CD4-positive, alpha-beta memory T cell (primary cell): ENCODE data around the gene TMPRSS4. TPM values are rescaled to one million over a fixed set of nuclear protein-coding genes. Genes with fewer than 3 reads are reported as not detected.

Experiments used
- CTCF ChIA-PET: fragments of 350-600 bp; sonication (Branson Sonifier 250); formaldehyde crosslinking; loops from one replicate; lab custom pipeline; 2021; ENCODE audit warnings: inconsistent platforms; ENCODE audit not compliant: partially characterized antibody; lab: Charles Lee
- POLR2A ChIA-PET: fragments of 350-600 bp; sonication (Branson Sonifier 250); formaldehyde crosslinking; loops from one replicate; lab custom pipeline; 2021; ENCODE audit not compliant: partially characterized antibody; lab: Charles Lee
- DNase-seq, 5 donors: peaks; one replicate each; pipeline versions ENCODE4 v3.0.0 to v3.0.0-alpha.2; 2020 to 2022; ENCODE audit warnings: mixed read lengths in 1 of 5
- H3K27ac ChIP-seq: one replicate; pipeline ENCODE4 v1.7.0; 2013; ENCODE audit warnings: low read depth, low read length
- H3K27me3 ChIP-seq: 2 replicates; pipeline ENCODE4 v1.7.0; 2013; ENCODE audit warnings: mild to moderate bottlenecking, low read length, moderate library complexity; ENCODE audit not compliant: insufficient read depth
- H3K36me3 ChIP-seq: 2 replicates; pipeline ENCODE4 v1.7.0; 2013; ENCODE audit warnings: mild to moderate bottlenecking, low read length, moderate library complexity; ENCODE audit not compliant: insufficient read depth
- H3K4me1 ChIP-seq: 2 replicates; pipeline ENCODE4 v1.7.0; 2013; ENCODE audit warnings: mild to moderate bottlenecking, low read length, moderate library complexity; ENCODE audit not compliant: insufficient read depth
- H3K4me3 ChIP-seq, 2 donors: one replicate each; pipeline ENCODE4 v1.7.0; 2013; ENCODE audit warnings: low read length in 2 of 2, mild to moderate bottlenecking in 1 of 2
- H3K9me3 ChIP-seq, 2 donors: one replicate each; pipeline ENCODE4 v1.7.0; 2013; ENCODE audit warnings: low read length in 2 of 2, control low read depth in 1 of 2; ENCODE audit not compliant: control insufficient read depth in 1 of 2
- H3K27ac Mint-ChIP-seq, 7 donors: one replicate each; pipeline ENCODE4 v1.8.0; 2020 to 2021; ENCODE audit warnings: mixed read lengths in 7 of 7, mild to moderate bottlenecking in 6 of 7, inconsistent platforms in 3 of 7, moderate library complexity in 3 of 7
- H3K27me3 Mint-ChIP-seq, 2 donors: one replicate each; pipeline ENCODE4 v1.8.0; 2020 to 2021; ENCODE audit warnings: mixed read lengths in 2 of 2
- H3K36me3 Mint-ChIP-seq, 2 donors: one replicate each; pipeline ENCODE4 v1.8.0; 2020 to 2021; ENCODE audit warnings: mixed read lengths in 2 of 2, inconsistent platforms in 1 of 2, mild to moderate bottlenecking in 1 of 2
- H3K4me1 Mint-ChIP-seq, 4 donors: one replicate each; pipeline ENCODE4 v1.8.0; 2020 to 2021; ENCODE audit warnings: mixed read lengths in 4 of 4, mild to moderate bottlenecking in 1 of 4
- H3K4me3 Mint-ChIP-seq, 8 donors: one replicate each; pipeline ENCODE4 v1.8.0; 2020 to 2021; ENCODE audit warnings: mixed read lengths in 8 of 8, mild to moderate bottlenecking in 7 of 8, moderate library complexity in 6 of 8, inconsistent platforms in 3 of 8
- H3K9me3 Mint-ChIP-seq, 8 donors: one replicate each; pipeline ENCODE4 v1.8.0; 2020 to 2021; ENCODE audit warnings: mixed read lengths in 8 of 8, mild to moderate bottlenecking in 5 of 8, inconsistent platforms in 3 of 8, moderate library complexity in 1 of 8
- intact Hi-C: fragments of 100-400 bp; cut with micrococcal nuclease; formaldehyde crosslinking; loops from one replicate; pipeline ENCODE4 v1.15.1; 2023
- polyA plus RNA-seq, 2 donors: library from polyadenylated mRNA; unstranded; fragments of 300-500 nt; fragmentation: Illumina TruSeq; gene quantifications; one replicate each; pipeline ENCODE4 v1.2.3, GENCODE V29; 2021
- total RNA-seq, 2 experiments: library from RNA; stranded (reverse); gene quantifications; one replicate each; pipeline ENCODE4 v1.2.3, GENCODE V29; 2021

TMPRSS4 gene
- total and polyA plus RNA-seq, 4 experiments from 2014 or later, result 0.33 TPM; not detected in 3

GRCh38 chr11:118054712-118055640 lies 21.9 kb upstream of the TMPRSS4 start:
- peaks cover 2% of the 10 kb centered on the region in 2 donors for H3K27me3 Mint-ChIP-seq
- POLR2A ChIA-PET, result interaction anchor here (1.1 to 20.3 kb wide), 3 partner anchors 56 to 239 kb away, joined by 5 to 1775 read pairs (median 39); partner anchors contain the start of gene IL10RA
- peak overlapping the region in 3 of 7 donors; percentile 20 to 55 (median 23) for H3K27ac Mint-ChIP-seq
- peaks cover 37% of the 10 kb centered on the region for H3K4me1 ChIP-seq
- H3K4me1 Mint-ChIP-seq, result peaks cover 28 to 40% (median 34%) of the 10 kb centered on the region in 4 donors
- intact Hi-C loops, result no loop called here
- no peak overlapping the region for H3K4me3 ChIP-seq
- H3K36me3 ChIP-seq, result no peaks in the 10 kb centered on the region
- no peak overlapping the region for H3K27ac ChIP-seq
- H3K9me3 Mint-ChIP-seq, result no peaks in the 10 kb centered on the region
- H3K27me3 ChIP-seq, result no peaks in the 10 kb centered on the region
- no peak for DNase-seq
- no peaks in the 10 kb centered on the region for H3K36me3 Mint-ChIP-seq
- no peak overlapping the region for H3K4me3 Mint-ChIP-seq
- no peaks in the 10 kb centered on the region for H3K9me3 ChIP-seq
- CTCF ChIA-PET, result interaction anchor here (0.7 to 12.0 kb wide), 20 partner anchors 10 to 629 kb away, joined by 3 to 400 read pairs (median 16); partner anchors contain the start of genes IL10RA and TMPRSS13

DNA sequence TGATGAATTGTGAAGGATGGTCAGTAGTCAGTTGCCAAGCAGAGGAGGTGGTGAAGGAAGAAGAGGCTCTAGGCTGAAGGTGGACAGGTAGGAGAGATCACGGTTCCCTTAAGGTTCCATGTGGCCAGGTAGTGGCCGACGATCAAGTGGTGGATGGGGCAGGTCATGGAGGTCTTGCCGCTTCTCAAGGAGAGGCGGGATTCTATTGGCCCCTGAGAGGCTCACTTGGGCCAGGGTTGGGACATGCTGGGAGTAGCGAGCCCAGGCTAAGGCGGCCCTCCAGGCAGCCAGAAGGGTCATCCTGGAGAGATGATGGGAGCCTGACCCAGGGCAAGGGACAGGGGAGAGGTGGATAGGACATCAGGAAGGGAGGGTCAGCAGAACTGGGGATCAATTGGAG lies 20.9 kb upstream of the TMPRSS4 start:
- Histone ChIP-seq H3K9me3 (no peaks in the 10 kb centered on the region), H3K27me3 (no peaks in the 10 kb centered on the region), H3K4me1 (peaks cover 27% of the 10 kb centered on the region), H3K36me3 (no peaks in the 10 kb centered on the region), H3K4me3 (no peak overlapping the region), H3K27ac (no peak overlapping the region)
- Mint-ChIP-seq H3K9me3 (no peaks in the 10 kb centered on the region), H3K27me3 (peaks cover 2% of the 10 kb centered on the region in 2 donors), H3K4me3 (no peak overlapping the region), H3K4me1 (peaks cover 21 to 31% (median 25%) of the 10 kb centered on the region in 4 donors), H3K27ac (peak overlapping the region in 2 of 7 donors; percentile 39 to 61), H3K36me3 (no peaks in the 10 kb centered on the region)
- intact Hi-C loops, result no loop called here
- ChIA-PET CTCF (interaction anchor here (1.1 to 12.0 kb wide), 6 partner anchors 55 to 630 kb away, joined by 3 to 400 read pairs (median 182); partner anchors contain the start of gene IL10RA), POLR2A (interaction anchor here (1.2 to 20.3 kb wide), 2 partner anchors 57 to 222 kb away, joined by 3 to 1775 read pairs; partner anchors contain the start of gene IL10RA)
- DNase-seq, result no peak

- Mint-ChIP-seq H3K27ac (no peak overlapping the region), H3K36me3 (no peaks in the 10 kb centered on the region), H3K27me3 (peaks cover 2% of the 10 kb centered on the region in 2 donors), H3K4me3 (no peak overlapping the region), H3K9me3 (no peaks in the 10 kb centered on the region), H3K4me1 (peaks cover 13 to 22% (median 17%) of the 10 kb centered on the region in 4 donors)
- no peak overlapping the region for H3K27ac ChIP-seq
- H3K4me3 ChIP-seq, result no peak overlapping the region
- ChIA-PET POLR2A (interaction anchor here (1.2 kb wide), 1 partner anchor 222 kb away, joined by 3 read pairs; no protein-coding TSS in a partner anchor), CTCF (interaction anchor here (7.0 to 12.0 kb wide), 5 partner anchors 56 to 249 kb away, joined by 127 to 400 read pairs (median 211); partner anchors contain the start of gene IL10RA)
- no peaks in the 10 kb centered on the region for H3K9me3 ChIP-seq
- no peaks in the 10 kb centered on the region for H3K27me3 ChIP-seq
- H3K4me1 ChIP-seq, result peaks cover 19% of the 10 kb centered on the region
- no peak for DNase-seq
- no peaks in the 10 kb centered on the region for H3K36me3 ChIP-seq
- intact Hi-C loops, result no loop called here
These were observed 20.1 kb upstream of the TMPRSS4 start for GRCh38 chr11:118056806-118057205.

- Histone ChIP-seq H3K4me1 (peaks cover 12% of the 10 kb centered on the region), H3K27ac (no peak overlapping the region), H3K9me3 (no peaks in the 10 kb centered on the region), H3K36me3 (no peaks in the 10 kb centered on the region), H3K27me3 (no peaks in the 10 kb centered on the region), H3K4me3 (no peak overlapping the region)
- Mint-ChIP-seq H3K27ac (peak overlapping the region in 2 of 7 donors; percentile 27 to 54), H3K27me3 (peaks cover 2% of the 10 kb centered on the region in 2 donors), H3K4me3 (no peak overlapping the region), H3K36me3 (no peaks in the 10 kb centered on the region), H3K4me1 (peaks cover 7 to 15% (median 10%) of the 10 kb centered on the region in 4 donors), H3K9me3 (no peaks in the 10 kb centered on the region)
- POLR2A ChIA-PET, result interaction anchor here (1.2 to 1.4 kb wide), 2 partner anchors 70 to 223 kb away, joined by 3 read pairs; no protein-coding TSS in a partner anchor
- no peak for DNase-seq
- intact Hi-C loops, result no loop called here
- CTCF ChIA-PET, result interaction anchor here (0.7 to 12.0 kb wide), 6 partner anchors 110 to 250 kb away, joined by 3 to 286 read pairs (median 8); no protein-coding TSS in a partner anchor
These were observed 19.4 kb upstream of the TMPRSS4 start for GRCh38 chr11:118057251-118058145.

DNA sequence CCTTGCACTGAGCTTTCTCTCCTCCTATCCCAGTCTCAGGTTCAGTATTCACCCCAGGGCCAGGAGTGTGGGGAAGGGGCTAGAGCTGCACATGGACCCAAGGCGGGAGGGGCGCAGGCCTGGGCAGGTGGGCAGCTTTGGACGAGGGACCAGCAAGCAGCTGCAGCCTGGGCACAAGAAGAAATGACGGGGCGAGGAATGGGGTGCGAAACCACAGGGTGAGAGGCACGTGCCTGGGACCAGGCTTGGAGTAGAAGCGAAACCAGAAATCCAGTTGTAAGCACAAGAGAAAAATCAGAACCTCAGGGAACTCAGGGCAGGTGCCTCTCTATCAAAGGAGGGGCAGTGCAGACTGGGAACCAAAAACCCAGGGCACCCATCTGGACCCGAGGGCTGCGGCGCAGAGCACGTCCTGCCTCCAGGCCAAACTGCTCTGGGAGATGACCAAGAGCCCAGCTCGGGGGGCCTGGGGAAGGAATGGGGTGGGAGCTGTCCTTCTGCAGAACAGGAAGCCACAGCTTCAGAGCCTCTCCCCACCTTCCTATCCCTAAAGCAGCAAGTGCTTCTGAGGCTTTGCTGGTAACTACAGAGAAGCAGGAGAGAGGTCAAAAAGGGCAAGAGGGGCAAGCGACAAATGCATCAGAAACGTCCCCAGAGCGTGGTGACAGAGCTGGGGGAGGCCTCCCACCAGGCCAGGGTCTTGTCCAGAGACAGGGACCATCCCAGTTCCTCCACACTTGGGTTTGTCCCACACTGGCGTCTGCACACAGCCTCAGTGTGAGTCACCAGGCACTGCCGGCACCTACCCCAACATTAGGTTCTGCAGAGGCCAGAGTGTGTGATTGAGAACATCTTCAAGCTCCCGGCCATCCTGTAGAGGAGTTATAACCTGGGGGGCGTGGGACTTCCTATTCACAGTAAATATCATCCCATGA lies 18.3 kb upstream of the TMPRSS4 start:
- Histone ChIP-seq H3K27ac (no peak overlapping the region), H3K9me3 (no peaks in the 10 kb centered on the region), H3K27me3 (no peaks in the 10 kb centered on the region), H3K4me1 (peaks cover 1% of the 10 kb centered on the region), H3K36me3 (no peaks in the 10 kb centered on the region), H3K4me3 (no peak overlapping the region)
- POLR2A ChIA-PET, result interaction anchor here (1.4 kb wide), 1 partner anchor 71 kb away, joined by 3 read pairs; no protein-coding TSS in a partner anchor
- DNase-seq, result no peak
- no peaks in the 10 kb centered on the region for H3K36me3 Mint-ChIP-seq
- no peak overlapping the region for H3K27ac Mint-ChIP-seq
- no peaks in the 10 kb centered on the region for H3K9me3 Mint-ChIP-seq
- CTCF ChIA-PET, result interaction anchor here (0.6 to 12.0 kb wide), 6 partner anchors 111 to 241 kb away, joined by 3 to 286 read pairs (median 3); no protein-coding TSS in a partner anchor
- peaks cover 2 to 4% of the 10 kb centered on the region in 2 donors for H3K27me3 Mint-ChIP-seq
- no peak overlapping the region for H3K4me3 Mint-ChIP-seq
- intact Hi-C loops, result no loop called here
- peaks cover 0 to 4% (median 2%) of the 10 kb centered on the region in 4 donors for H3K4me1 Mint-ChIP-seq
